HG03045 (cell line): ENCODE data around the gene CACNG6.

Experiments
- ATAC-seq: cut with Tn5 transposase; IDR thresholded peaks from one replicate; pipeline ENCODE4 v1.9.1; 2021; ENCODE audit warnings: mild to moderate bottlenecking, moderate library complexity; ENCODE audit not compliant: unreplicated experiment

The CACNG6 gene

DNA sequence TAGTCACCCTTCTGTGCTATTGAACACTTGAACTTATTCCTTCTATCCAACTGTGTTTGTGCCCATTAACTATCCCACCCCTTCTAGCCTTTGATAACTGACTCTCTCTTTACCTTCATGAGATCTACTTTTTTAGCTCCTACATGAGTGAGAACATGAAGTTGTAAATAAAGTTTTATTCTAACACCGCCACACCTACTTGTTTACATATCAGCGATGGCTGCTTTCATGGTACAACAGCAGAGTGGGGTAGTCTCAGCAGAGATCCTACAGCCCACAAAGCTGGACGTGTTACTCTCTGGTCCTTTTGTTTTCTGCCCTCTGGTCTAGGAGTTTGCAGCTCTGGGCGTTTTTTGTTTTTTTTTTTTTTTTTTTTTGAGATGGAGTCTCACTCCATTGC lies 48.6 kb downstream of the CACNG6 start:
- no peak for ATAC-seq

DNA sequence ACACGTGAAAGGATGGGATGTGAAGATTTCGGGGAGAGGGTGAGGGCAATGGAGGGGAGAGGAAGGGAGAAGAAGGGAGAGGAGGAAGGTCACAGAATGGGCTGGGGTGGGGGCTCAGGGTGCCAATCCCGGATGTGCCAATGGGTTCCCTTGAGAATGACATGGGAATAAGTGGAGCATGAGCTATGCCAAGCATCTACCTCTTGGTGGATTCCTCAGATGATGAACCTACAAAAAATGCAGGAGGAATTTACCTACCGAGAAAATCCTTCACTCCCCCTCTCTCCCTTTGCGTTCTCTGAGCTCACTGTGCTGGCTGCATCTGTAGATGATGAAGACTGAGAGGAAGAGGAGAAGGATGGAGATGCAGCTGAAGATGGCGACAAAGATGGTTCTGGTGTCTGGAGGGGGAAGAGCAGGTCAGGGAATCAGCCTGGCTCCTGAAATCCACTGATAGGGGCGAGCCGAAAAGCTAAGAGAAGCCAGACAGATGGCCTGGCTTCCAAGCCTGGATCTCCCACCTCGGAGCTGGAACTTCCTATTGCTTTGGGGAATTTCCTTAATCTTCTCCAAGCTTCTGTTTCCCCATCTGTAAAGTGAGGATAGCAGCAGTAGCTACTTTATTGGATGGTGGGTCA lies 50.7 kb downstream of the CACNG6 start:
- ATAC-seq = no peak

DNA sequence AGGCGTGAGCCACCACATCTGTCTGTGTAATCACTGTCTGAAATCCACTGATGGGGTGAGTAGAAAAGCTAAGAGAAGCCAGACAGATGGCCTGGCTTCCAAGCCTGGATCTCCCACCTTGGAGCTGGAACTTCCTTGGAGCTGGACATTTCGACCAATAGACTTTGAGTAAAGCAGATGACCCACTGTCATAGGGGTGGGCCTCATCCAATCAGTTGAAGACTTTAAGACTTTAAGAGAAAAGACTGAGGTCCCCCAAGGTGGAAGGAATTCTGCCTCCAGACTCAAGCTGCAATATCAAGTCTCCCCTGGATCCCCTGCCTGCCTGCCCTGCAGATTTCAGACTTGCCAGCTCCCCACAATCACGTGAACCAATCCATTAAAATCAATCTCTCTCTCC lies 51.6 kb downstream of the CACNG6 start:
- no peak for ATAC-seq

DNA sequence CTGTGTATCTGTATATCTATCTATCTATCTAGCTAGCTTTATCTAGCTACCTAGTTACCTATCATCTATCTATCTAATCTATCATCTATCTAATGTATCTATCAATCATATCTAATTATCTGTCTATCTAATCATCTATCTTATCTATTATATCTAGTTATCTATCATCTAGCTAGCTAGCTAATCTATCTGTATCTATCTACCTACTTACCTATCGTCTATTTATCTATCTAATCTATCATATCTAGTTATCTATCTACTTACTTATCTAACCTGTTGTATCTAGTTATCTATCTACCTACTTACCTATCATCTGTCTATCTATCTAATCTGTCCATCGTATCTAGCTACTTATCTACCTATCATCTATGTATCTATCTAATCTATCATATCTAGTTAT lies 54.3 kb downstream of the CACNG6 start:
- no peak for ATAC-seq

DNA sequence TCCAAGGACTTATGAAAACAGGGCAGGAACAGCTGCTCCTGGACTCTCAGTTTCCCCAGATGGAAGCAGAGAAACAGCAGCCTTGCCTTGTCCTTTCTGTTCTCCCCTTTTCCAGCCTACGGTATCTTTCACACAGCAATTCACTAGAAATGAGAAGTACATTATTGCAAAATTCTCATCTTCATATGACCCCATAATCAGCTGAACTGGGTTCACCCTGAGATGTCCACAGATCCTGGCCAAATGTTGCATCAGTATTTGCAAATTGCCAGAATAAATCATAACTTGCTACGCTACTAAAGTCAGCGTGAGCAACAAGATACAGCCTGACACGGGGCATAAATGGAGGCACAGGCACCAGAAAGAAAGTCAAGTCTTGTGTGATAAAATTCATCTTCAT lies 56.2 kb downstream of the CACNG6 start:
- no peak for ATAC-seq
